Measurements from ENCODE around the gene NUP133.
A peak's percentile ranks its signal among the peaks of the same experiment; 100 is the strongest.
"Not testable (repeated sequence)": the region's sequence is repeated elsewhere in the genome, so short reads cannot be mapped to it uniquely, and the experiment has no call there.

NUP133 gene

DNA sequence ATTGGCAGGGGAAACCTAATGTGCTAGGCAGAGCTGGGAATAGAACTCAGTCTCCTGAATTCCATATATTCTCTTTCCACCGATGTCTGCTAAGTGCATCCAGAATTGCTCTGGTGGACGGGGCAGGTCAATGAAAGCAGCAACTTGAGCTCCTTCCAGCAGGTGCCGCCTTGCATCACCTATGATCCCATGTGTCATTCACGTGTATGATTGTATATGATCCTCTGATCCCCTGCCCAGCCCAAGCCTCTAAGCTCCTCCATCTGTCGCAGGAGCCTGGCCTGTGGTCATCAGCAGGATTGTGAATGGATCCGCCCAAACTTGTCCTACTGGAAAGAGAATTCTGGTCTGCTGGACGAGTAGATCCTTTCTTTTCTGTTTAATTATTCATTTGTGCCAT is 87.4 kb downstream of the NUP133 start:
- no peak overlapping the region for H3K4me3 ChIP-seq (ENCODE audit: low read depth, low read length)
- no peaks in the 10 kb centered on the region for H3K9me3 ChIP-seq
- DNase-seq, result no peak
- H3K36me3 ChIP-seq, result no peaks in the 10 kb centered on the region
- H3K27me3 ChIP-seq, result no peaks in the 10 kb centered on the region
- no peaks in the 10 kb centered on the region for H3K4me1 ChIP-seq
- no peak for TF ChIP-seq CTCF (IDR thresholded peaks at IDR 0.05; ENCODE audit: low read depth, low read length)

- no peak for DNase-seq
- no peaks in the 10 kb centered on the region for H3K9me3 ChIP-seq
- no peaks in the 10 kb centered on the region for H3K36me3 ChIP-seq
- no peak for TF ChIP-seq CTCF (IDR thresholded peaks at IDR 0.05; ENCODE audit: low read depth, low read length)
- no peaks in the 10 kb centered on the region for H3K4me1 ChIP-seq
- H3K27me3 ChIP-seq, result no peaks in the 10 kb centered on the region
- no peak overlapping the region for H3K4me3 ChIP-seq (ENCODE audit: low read depth, low read length)
These were observed 87.9 kb downstream of the NUP133 start for GRCh38 chr1:229420224-229420623.

DNA sequence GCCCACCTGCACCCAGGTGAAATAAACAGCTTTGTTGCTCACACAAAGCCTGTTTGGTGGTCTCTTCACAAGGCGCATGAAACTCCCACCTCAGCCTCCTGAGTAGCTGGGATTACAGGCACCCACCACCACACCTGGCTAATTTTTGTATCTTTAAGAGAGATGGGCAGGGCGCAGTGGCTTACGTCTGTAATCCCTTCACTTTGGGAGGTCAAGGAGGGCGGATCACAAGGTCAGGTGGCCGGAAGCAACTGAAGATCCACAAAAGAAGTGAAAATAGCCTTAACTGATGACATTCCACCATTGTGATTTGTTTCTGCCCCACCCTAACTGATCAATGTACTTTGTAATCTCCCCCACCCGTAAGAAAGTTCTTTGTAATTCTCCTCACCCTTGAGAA is 89.6 kb downstream of the NUP133 start:
- H3K36me3 ChIP-seq; H3K4me1 ChIP-seq; H3K9me3 ChIP-seq; DNase-seq; H3K4me3 ChIP-seq (ENCODE audit: low read depth, low read length); H3K27me3 ChIP-seq: not testable (repeated sequence)

- peaks cover 35% of the 10 kb centered on the region for H3K4me1 ChIP-seq
- H3K27me3 ChIP-seq; H3K4me3 ChIP-seq (ENCODE audit: low read depth, low read length); H3K36me3 ChIP-seq; H3K9me3 ChIP-seq; DNase-seq: not testable (repeated sequence)
These were observed 95.3 kb downstream of the NUP133 start for GRCh38 chr1:229412810-229413209.

DNA sequence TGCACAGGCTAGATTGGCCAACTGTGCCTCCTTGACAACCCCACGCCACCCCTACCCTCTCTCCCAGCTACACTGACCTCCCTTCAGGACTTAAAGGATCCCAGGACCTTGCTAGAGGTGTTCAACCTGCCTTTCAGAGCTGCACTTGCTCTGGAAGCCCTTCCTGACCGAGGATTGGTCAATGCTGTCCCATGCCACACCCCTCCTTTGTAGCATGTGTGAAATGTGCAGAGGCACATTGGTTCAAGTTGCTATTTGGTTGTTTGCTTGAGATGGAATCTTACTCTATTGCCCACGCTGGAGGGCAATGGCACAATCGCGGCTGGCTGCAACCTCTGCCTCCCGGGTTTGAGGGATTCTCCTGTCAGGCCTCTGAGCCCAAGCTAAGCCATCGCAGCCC is 96.1 kb downstream of the NUP133 start:
- H3K27me3 ChIP-seq, result no peaks in the 10 kb centered on the region
- DNase-seq, result no peak
- no peak overlapping the region for H3K4me3 ChIP-seq (ENCODE audit: low read depth, low read length)
- TF ChIP-seq CTCF (IDR thresholded peaks at IDR 0.05; ENCODE audit: low read depth, low read length), result no peak
- peaks cover 36% of the 10 kb centered on the region for H3K4me1 ChIP-seq
- no peaks in the 10 kb centered on the region for H3K9me3 ChIP-seq
- no peaks in the 10 kb centered on the region for H3K36me3 ChIP-seq

DNA sequence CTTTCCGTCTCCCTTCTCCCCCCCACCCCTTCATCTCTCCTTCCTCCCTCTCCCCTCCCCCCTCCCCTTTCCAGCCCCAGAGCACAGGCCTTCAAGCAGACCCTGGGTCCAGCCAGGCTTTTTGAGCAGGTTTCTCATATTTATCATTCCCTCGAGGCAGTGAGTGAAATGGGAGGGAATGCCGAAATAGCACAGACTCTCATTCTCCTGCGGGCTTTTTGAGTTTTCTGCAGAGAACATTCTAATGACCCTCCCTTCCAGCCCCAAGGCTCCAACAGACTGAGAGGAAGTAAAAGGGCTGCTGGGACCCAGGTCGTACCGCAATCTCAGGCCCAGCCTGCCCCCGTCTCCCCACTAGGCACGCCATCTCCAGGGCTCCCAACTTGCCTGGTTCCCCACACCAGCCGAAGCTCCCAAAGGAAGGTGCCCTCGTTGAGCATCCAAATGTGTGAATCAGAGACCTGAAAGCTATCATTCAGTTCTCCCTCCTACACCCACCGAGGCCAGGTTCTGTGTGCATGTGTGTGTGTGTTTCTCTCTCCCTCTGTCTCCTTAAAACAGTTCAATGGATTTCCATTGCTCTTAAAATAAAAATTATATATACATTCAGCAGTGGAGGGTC is 96.6 kb downstream of the NUP133 start:
- no peak overlapping the region for H3K4me3 ChIP-seq (ENCODE audit: low read depth, low read length)
- H3K36me3 ChIP-seq, result no peaks in the 10 kb centered on the region
- DNase-seq, result no peak
- peaks cover 36% of the 10 kb centered on the region for H3K4me1 ChIP-seq
- H3K27me3 ChIP-seq, result no peaks in the 10 kb centered on the region
- H3K9me3 ChIP-seq, result no peaks in the 10 kb centered on the region
- TF ChIP-seq CTCF (IDR thresholded peaks at IDR 0.05; ENCODE audit: low read depth, low read length), result no peak

DNA sequence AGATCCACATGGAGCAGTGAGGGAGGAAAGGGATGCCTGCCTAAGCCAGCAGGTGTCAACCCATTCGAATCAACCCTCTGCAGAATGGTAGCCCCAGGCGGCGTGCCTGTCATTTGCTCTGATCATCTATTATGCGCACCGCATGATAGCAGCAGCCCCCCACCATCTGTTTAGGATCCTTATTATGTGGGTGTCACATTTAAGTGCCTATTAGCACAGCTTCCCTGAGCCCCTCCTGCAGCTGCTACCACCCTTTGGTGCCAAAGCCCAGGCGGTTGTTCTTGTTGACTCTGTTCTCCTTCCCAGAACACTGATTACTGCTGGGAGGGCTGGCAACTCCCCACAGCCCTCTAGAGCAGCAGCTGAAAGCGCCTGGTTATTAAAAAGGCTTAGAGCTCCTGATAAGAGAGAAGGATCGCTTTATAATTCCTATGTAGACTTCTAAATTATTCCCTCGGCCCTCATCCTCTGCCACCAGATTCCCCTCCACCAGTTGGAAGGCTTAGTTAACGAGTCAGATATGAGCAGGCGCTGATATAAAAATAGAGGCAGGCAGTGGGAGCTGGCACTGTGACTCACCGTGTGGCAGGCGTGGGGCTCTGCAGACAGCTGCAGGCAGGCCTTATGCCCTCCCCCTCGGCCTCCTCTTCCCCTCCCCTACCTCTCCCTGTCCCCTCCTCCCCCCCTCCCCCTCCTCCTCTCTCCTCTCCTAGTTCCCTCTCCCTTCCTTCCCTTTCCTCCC is 97.3 kb downstream of the NUP133 start:
- H3K27me3 ChIP-seq, result no peaks in the 10 kb centered on the region
- no peaks in the 10 kb centered on the region for H3K36me3 ChIP-seq
- peak; percentile 20; the same call in 1 of the 2 replicates for TF ChIP-seq CTCF (IDR thresholded peaks at IDR 0.05; ENCODE audit: low read depth, low read length)
- DNase-seq, result peak; percentile 96
- no peaks in the 10 kb centered on the region for H3K9me3 ChIP-seq
- peaks cover 36% of the 10 kb centered on the region for H3K4me1 ChIP-seq
- peak overlapping the region; percentile 43 for H3K4me3 ChIP-seq (ENCODE audit: low read depth, low read length)
